Renal pelvis (tissue), 12 donors: ENCODE results near the gene ITIH3. TPM values are rescaled to one million over a fixed set of nuclear protein-coding genes. Genes with fewer than 3 reads are reported as not detected.
"Not testable (repeated sequence)": the region's sequence is repeated elsewhere in the genome, so short reads cannot be mapped to it uniquely, and the experiment has no call there.

Experiments
- DNase-seq: peaks from one replicate; pipeline ENCODE4 v3.0.0-alpha.2; 2013
- long read RNA-seq, 16 experiments: transcript quantifications; one replicate each; lab custom pipeline, GENCODE V29; 2026
- polyA plus RNA-seq, 3 donors: library from polyadenylated mRNA; unstranded; fragments of 120-200 nt; gene quantifications; one replicate each; pipeline ENCODE4 v1.2.1, GENCODE V29; 2013; ENCODE audit not compliant: insufficient read length in 3 of 3

ITIH3 gene, protein sequence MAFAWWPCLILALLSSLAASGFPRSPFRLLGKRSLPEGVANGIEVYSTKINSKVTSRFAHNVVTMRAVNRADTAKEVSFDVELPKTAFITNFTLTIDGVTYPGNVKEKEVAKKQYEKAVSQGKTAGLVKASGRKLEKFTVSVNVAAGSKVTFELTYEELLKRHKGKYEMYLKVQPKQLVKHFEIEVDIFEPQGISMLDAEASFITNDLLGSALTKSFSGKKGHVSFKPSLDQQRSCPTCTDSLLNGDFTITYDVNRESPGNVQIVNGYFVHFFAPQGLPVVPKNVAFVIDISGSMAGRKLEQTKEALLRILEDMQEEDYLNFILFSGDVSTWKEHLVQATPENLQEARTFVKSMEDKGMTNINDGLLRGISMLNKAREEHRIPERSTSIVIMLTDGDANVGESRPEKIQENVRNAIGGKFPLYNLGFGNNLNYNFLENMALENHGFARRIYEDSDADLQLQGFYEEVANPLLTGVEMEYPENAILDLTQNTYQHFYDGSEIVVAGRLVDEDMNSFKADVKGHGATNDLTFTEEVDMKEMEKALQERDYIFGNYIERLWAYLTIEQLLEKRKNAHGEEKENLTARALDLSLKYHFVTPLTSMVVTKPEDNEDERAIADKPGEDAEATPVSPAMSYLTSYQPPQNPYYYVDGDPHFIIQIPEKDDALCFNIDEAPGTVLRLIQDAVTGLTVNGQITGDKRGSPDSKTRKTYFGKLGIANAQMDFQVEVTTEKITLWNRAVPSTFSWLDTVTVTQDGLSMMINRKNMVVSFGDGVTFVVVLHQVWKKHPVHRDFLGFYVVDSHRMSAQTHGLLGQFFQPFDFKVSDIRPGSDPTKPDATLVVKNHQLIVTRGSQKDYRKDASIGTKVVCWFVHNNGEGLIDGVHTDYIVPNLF
- 1 to 10 TPM; 5.5 to 9.5 (median 5.7) TPM for polyA plus RNA-seq
- long read RNA-seq, donor 1, result 0 reads
- long read RNA-seq, donor 2, result 0 reads
- long read RNA-seq, donor 3, partial matches to known transcripts, result 0 of 1 reads
- long read RNA-seq, donor 3, other reads (novel, unspliced or antisense), result 0 of 1 reads
- long read RNA-seq, donor 4, partial matches to known transcripts, result 0 of 1 reads
- long read RNA-seq, donor 4, other reads (novel, unspliced or antisense), result 0 of 1 reads
- long read RNA-seq, donor 5, partial matches to known transcripts, result 0 of 1 reads
- long read RNA-seq, donor 5, other reads (novel, unspliced or antisense), result 0 of 1 reads
- long read RNA-seq, donor 6, partial matches to known transcripts, result 0 of 1 reads
- long read RNA-seq, donor 6, other reads (novel, unspliced or antisense), result 0 of 1 reads
- long read RNA-seq, donor 7, result 0 reads
- long read RNA-seq, donor 8, result 0 reads
- long read RNA-seq, donor 9, partial matches to known transcripts, result 0 of 1 reads
- long read RNA-seq, donor 9, other reads (novel, unspliced or antisense), result 0 of 1 reads
- long read RNA-seq, donor 10, result 0 reads
- long read RNA-seq, donor 11, result 0 reads
- long read RNA-seq, donor 12, partial matches to known transcripts, result 0 of 1 reads
- long read RNA-seq, donor 12, other reads (novel, unspliced or antisense), result 0 of 1 reads
- long read RNA-seq, donor 13, result 0 reads
- long read RNA-seq, donor 14, result 0 reads
- long read RNA-seq, donor 15, partial matches to known transcripts, result 0 of 1 reads
- long read RNA-seq, donor 15, other reads (novel, unspliced or antisense), result 0 of 1 reads
- long read RNA-seq, donor 16, result 0 reads

- DNase-seq, result no peak
Measured at GRCh38 chr3:52794612-52795099, at the start of gene ITIH3. Gene ITIH3 (plus strand): TSS chr3:52794796. CDS start chr3:52794804, 8 bp downstream.

GRCh38 chr3:52752045-52752660 is 42.4 kb upstream of the ITIH3 start:
- DNase-seq, result no peak

- DNase-seq, result no peak
Measured at GRCh38 chr3:52754373-52754772, 40.2 kb upstream of the ITIH3 start.

DNA sequence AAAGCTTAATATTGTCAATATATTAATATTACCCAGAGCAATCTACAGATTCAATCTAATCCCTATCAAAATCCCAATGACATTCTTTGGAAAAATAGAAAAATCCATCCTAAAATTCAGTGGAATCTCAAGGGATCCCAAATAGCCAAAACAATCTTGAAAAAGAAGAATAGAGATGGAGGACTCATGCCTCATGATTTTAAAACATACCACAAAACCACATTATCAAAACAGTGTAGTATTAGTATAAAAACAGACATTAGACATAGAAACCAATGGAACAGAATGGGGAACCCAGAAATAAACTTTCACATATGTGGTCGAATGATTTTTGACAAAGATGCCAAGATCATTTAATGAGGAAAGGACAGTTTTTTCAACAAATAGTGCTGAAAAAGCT is 38.5 kb upstream of the ITIH3 start:
- no peak for DNase-seq

- no peak for DNase-seq
Measured at GRCh38 chr3:52763466-52763865, 31.1 kb upstream of the ITIH3 start.

GRCh38 chr3:52769786-52770455 is 24.7 kb upstream of the ITIH3 start:
- DNase-seq, result peak; percentile 4

DNA sequence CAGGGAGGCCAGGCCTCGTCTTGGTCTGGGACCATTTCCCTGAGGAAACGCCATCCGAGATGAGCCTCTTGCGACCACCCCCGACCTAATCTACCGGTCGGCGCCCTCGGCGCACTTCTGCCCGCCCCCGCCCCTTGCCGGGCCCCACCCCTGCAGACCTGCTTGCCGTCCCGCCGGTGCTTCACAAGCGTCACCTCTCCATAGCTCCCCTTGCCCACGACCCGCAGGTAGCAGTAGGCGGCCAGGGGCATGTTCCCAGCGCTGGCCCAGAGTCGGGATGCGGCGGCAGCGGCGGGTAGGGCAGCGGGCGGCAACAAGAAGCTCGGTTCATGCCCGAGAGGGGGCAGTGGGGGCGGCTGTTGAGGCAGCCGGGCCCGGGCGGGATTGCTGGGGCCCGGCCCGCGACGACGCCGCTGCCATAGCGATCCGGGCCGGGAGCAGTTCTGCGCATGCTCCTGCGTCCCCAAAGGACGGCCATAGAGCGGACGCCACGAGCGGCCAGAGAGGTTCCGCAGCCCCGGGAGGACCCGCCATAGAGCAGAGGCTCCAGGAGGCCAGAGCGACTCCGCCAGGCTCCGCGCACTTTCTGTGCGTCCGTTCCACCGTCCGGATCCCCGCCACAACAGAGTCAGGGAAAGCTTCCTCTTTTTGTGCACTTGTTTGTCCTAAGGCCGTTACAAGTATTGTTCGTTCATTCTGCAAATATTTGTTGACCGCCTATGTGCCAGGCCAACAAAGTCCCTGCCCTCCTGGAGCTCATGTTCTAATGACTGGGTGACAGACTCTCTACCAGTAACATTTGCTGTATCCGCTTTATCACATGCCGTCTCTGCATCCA is 23.9 kb upstream of the ITIH3 start, which contains the start of gene NEK4:
NEK4 (minus strand) TSS at position 445 of the 838 bp plus-strand sequence; CDS start at position 251, 194 bp downstream.
- DNase-seq, result peak; percentile 90

DNA sequence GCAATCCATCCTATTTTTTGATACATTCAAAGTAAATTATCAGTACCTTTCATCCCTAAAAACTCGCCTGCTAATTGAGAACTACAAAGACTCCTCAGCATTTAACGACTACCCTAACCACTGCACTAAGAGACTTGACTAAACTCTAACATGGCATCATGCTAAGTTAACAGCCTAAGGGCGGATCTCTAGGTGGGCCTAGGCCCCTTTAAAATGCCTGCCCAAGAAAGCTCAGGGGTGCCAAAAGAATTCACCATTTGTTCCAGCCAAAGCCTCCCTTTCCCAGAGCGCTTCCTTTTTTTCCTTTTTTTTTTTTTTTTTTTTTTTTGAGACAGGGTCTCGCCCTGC is 23.3 kb upstream of the ITIH3 start:
- DNase-seq, result no peak

DNA sequence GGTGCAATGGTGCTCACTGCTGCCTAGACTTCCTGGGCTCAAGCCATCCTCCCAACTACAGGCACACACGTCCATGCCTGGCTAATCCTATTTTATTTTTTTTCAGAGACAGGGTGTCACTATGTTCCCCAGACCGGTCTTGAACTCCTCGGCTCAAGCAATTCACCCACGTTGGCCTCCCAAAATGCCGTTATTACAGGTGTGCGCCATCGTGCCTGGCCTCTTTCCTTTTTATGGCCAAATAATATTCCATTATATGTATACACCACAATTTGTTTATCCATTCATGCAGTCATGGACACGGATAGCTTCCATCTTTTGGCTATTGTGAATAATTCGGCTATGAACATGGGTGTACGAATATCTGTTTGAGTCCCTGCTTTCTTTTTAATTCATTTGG is 22.9 kb upstream of the ITIH3 start:
- DNase-seq, result no peak

DNA sequence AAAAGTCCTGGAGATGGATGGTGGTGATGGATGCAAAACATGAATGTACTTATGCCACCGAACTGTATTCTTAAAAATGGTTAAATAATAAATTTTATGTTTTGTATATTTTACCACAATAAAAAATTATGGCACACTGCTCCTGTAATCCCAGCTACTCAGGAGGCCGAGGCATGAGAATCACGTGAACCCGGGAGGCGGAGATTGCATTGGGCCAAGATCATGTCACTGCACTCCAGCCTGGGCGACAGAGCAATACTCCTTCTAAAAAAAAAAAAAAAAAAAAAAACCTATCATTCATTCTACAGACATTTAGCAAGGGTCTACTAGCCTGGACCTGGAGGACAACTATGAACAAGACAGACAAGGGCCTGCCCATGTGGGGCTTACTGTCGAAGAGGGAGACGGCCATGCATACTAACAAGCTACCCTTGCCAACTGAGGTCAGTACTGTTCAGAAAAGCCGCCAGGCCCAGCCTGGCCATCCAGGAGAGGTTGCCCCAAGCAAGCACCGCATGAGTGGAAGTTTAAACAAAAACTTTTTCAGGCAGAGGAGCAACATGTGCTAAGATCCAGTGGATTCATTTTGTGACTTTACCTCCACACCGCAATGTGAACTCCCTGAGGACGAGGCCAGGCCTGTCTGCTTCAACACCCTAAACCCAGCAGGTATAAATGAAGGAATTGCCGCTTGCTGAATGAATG is 21.1 kb upstream of the ITIH3 start:
- DNase-seq, result no peak

DNA sequence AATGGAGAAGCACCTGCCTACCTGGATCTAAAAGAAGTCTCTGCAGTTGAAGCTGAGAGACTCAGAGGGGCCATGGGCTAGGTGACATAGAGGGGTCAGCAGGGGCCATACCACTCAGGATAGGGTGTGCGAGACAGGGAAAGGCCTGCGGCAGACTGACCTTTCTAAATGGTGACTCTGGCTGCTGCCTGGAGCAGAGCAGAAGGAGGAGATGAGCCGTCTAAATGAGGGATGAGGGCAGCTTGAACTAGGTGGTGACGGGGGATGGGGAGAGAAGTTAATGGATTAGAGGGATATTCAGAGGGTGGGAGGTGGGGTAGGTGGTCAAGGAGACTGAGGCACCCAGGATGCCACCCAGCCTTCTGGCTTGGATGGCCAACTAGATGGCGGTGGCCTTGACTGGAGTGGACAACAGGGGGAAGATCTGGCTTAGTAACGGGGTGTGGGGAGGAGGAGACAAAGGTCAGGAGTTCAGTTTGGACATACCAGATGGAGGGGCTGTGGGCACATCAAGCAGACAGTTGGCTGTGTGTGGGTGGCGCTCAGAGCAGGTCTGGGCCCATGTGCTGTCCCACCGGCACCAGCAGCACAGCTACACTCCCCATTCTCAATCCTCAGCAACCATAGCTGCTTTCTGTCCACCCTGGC is 20.4 kb upstream of the ITIH3 start:
- DNase-seq, result no peak

- DNase-seq, result no peak
Measured at GRCh38 chr3:52774901-52775864, 19.4 kb upstream of the ITIH3 start.

- DNase-seq, result no peak
Measured at GRCh38 chr3:52775877-52776276, 18.7 kb upstream of the ITIH3 start.

- not testable (repeated sequence) for DNase-seq
Measured at GRCh38 chr3:52776486-52776885, 18.1 kb upstream of the ITIH3 start.

DNA sequence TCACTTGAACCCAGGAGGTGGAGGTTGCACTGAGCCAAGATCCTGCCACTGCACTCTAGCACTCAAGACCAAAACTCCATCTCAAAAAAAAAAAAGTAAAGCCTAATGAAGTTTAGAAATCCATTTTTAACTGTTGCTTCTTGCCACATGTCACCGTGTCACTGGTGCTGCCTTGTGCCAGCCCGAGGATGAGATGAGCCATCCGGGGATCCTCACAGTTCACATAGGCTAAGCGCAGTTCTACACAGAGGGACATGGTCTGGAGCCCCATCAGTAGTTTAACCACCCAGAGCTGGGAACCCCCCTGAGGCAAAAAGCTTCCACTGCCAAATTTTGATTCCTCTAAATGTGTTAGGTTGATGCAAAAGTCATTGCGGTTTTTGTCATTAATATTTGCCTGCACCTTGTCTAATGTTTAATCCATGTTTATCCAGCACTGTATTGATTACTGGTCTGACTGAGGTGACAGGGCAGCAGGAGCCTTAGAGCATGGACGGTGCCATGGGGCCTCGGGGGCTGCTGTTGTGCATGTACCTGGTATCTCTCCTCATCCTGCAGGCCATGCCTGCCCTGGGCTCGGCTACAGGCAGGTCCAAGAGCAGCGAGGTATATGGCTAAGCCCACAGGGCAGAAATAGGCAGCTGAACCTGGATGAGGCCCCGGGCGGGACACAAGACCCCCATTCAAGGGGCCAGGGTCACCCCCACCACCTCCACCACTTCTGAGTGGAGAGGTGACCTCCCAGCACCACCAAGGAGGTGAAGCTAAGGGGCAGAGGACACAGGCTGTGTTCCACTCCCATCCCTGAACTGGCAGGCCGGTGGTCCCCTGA is 17.3 kb upstream of the ITIH3 start, which contains the start of gene ITIH1:
ITIH1 (plus strand) TSS at position 473 of the 832 bp plus-strand sequence; CDS start at position 490, 17 bp downstream.
- no peak for DNase-seq
